ENCODE results near the gene OSBPL2. TPM values are rescaled to one million over a fixed set of nuclear protein-coding genes. Genes with fewer than 3 reads are reported as not detected.

OSBPL2 gene
- total RNA-seq, 1 experiment from 2014 or later = 26.3 TPM

GRCh38 chr20:62286493-62287064 is 48.3 kb downstream of the OSBPL2 start:
- TF ChIP-seq CTCF (conservative IDR thresholded peaks at IDR 0.05; ENCODE audit: low read depth, low read length) = no peak
- no peak for TF ChIP-seq EZH2 (IDR thresholded peaks at IDR 0.05; ENCODE audit: borderline replicate concordance, low read depth, low read length, poor library complexity, severe bottlenecking)
- ChIA-PET CTCF (no interaction called here), POLR2A (ENCODE audit: low non-redundant PET) (no interaction called here)
- Histone ChIP-seq H3K27me3 (replicated peaks; ENCODE audit: insufficient read depth, low read depth, low read length, poor library complexity) (no peaks in the 10 kb centered on the region), H3K4me3 (ENCODE audit: low read depth, low read length, poor library complexity, severe bottlenecking) (no peak overlapping the region), H3K4me1 (ENCODE audit: insufficient read depth, low read length, poor library complexity, severe bottlenecking) (no peaks in the 10 kb centered on the region), H3K9me3 (ENCODE audit: low read depth, low read length, poor library complexity, severe bottlenecking) (no peaks in the 10 kb centered on the region), H3K36me3 (ENCODE audit: insufficient read depth, low read length, poor library complexity, severe bottlenecking) (peaks cover 8% of the 10 kb centered on the region), H3K27ac (ENCODE audit: low read depth, low read length, poor library complexity, severe bottlenecking) (no peak overlapping the region)
- BruUV-seq (replicated peaks) = no TSS peak
- DNase-seq (ENCODE audit: low spot score) = no peak
- intact Hi-C loops (cut with micrococcal nuclease; ENCODE audit: unreplicated experiment) = no loop called here

- H3K27me3 ChIP-seq (replicated peaks; ENCODE audit: insufficient read depth, low read depth, low read length, poor library complexity) = no peaks in the 10 kb centered on the region
- ChIA-PET POLR2A (ENCODE audit: low non-redundant PET) (no interaction called here), CTCF (no interaction called here)
- no peak for DNase-seq (ENCODE audit: low spot score)
- H3K4me3 ChIP-seq (ENCODE audit: low read depth, low read length, poor library complexity, severe bottlenecking) = no peak overlapping the region
- BruUV-seq (replicated peaks) = no TSS peak
- no peak overlapping the region for H3K27ac ChIP-seq (ENCODE audit: low read depth, low read length, poor library complexity, severe bottlenecking)
- peaks cover 3% of the 10 kb centered on the region for H3K36me3 ChIP-seq (ENCODE audit: insufficient read depth, low read length, poor library complexity, severe bottlenecking)
- intact Hi-C loops (cut with micrococcal nuclease; ENCODE audit: unreplicated experiment) = no loop called here
- no peaks in the 10 kb centered on the region for H3K9me3 ChIP-seq (ENCODE audit: low read depth, low read length, poor library complexity, severe bottlenecking)
- TF ChIP-seq CTCF (conservative IDR thresholded peaks at IDR 0.05; ENCODE audit: low read depth, low read length) = no peak
- no peak for TF ChIP-seq EZH2 (IDR thresholded peaks at IDR 0.05; ENCODE audit: borderline replicate concordance, low read depth, low read length, poor library complexity, severe bottlenecking)
- H3K4me1 ChIP-seq (ENCODE audit: insufficient read depth, low read length, poor library complexity, severe bottlenecking) = no peaks in the 10 kb centered on the region
Observed at GRCh38 chr20:62287129-62287528, 48.8 kb downstream of the OSBPL2 start.

GRCh38 chr20:62287759-62288534 is 49.6 kb downstream of the OSBPL2 start:
- TF ChIP-seq CTCF (conservative IDR thresholded peaks at IDR 0.05; ENCODE audit: low read depth, low read length) = no peak
- no peak for TF ChIP-seq EZH2 (IDR thresholded peaks at IDR 0.05; ENCODE audit: borderline replicate concordance, low read depth, low read length, poor library complexity, severe bottlenecking)
- Histone ChIP-seq H3K4me1 (ENCODE audit: insufficient read depth, low read length, poor library complexity, severe bottlenecking) (no peaks in the 10 kb centered on the region), H3K9me3 (ENCODE audit: low read depth, low read length, poor library complexity, severe bottlenecking) (no peaks in the 10 kb centered on the region), H3K36me3 (ENCODE audit: insufficient read depth, low read length, poor library complexity, severe bottlenecking) (peaks cover 3% of the 10 kb centered on the region), H3K4me3 (ENCODE audit: low read depth, low read length, poor library complexity, severe bottlenecking) (no peak overlapping the region), H3K27me3 (replicated peaks; ENCODE audit: insufficient read depth, low read depth, low read length, poor library complexity) (no peaks in the 10 kb centered on the region), H3K27ac (ENCODE audit: low read depth, low read length, poor library complexity, severe bottlenecking) (no peak overlapping the region)
- intact Hi-C loops (cut with micrococcal nuclease; ENCODE audit: unreplicated experiment) = no loop called here
- no TSS peak for BruUV-seq (replicated peaks)
- DNase-seq (ENCODE audit: low spot score) = no peak
- ChIA-PET CTCF (no interaction called here), POLR2A (ENCODE audit: low non-redundant PET) (no interaction called here)
